HG02759 (cell line): ENCODE measurements around the gene FER1L5.

Experiments
- ATAC-seq: cut with Tn5 transposase; IDR thresholded peaks from one replicate; pipeline ENCODE4 v1.9.1; 2021; ENCODE audit warnings: mild to moderate bottlenecking, moderate library complexity; ENCODE audit not compliant: unreplicated experiment

FER1L5 gene

DNA sequence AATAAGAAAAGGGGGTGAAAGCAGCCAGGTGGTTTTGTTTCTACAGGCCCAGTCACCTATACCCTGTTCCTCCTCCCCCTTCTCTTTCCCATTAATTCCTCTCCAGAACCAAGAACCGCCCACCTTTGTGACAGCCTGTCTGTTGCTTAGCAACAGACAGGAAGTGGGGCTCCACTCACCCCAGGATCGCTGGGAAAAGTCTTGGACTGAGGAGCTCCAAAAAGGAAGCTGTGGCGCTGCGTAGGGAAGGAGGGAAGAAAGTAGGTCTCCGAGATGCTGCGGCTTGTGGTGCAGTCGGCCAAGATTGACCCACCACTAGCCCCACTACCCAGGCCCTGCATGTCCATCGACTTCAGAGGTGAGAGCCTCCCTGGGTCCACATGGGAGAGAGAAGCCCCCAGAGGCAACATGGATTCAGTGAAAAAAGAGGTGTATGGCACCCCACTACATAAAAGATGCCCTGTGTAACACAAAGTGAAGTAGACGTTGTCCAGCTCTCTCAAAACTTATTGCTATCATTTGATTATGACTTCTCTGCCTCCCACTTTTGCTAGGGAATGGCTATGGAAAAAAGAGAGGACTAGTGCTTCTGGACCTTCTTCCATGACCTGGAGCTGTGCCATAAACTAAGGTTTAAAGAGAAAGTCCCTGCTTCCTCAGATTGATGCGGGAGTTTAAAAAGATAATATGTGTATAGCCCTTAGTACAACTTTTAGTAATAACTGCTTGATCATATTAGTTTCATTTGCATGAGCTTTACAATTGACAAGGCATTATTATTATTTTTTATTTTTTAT lies at the start of gene FER1L5:
Gene FER1L5 (plus strand): TSS at position 201 of the 797 bp plus-strand sequence. CDS start 73 bp downstream, at position 274.
- ATAC-seq, result no peak

DNA sequence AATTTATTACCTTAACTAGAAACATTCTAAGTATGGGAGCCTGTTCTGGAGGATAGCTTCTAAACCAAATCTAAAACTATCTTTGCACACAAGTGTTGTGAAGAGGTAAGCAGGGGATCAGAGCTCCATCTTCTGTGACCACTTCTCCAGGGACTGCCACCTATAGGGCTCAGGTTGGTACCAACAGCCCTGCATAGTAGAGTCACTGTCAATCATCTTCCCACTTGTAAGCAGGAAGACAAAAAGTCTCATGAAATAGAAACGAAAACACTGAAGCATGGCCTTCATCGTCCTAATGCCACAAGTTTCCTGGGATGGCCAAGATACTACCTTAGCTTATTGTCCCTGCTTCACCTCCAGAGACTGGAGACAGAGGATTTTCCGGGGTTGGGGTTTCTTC lies 48.3 kb upstream of the FER1L5 start:
- no peak for ATAC-seq

DNA sequence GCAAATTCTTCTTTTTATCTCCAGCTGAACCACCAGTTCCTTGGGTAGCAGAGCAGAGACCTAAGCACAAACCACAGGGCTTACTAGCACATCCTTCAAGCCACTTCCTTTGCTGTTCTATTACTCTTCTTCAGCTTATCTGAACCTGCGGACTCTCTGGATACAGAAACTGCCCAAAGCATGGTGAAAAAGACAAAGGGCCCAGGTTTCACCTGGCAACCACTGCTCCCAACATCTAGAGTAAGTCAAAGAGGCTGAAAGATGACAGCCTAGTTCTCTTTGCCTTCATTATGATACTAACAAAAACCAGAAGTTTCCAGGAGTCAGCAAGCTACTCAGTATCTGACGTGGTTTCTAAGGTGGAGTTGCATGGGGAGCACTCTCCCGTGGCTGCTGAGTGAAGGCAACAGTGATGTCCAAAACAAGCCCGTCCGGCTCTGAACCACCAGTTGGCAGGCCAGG lies 47.8 kb upstream of the FER1L5 start:
- no peak for ATAC-seq

DNA sequence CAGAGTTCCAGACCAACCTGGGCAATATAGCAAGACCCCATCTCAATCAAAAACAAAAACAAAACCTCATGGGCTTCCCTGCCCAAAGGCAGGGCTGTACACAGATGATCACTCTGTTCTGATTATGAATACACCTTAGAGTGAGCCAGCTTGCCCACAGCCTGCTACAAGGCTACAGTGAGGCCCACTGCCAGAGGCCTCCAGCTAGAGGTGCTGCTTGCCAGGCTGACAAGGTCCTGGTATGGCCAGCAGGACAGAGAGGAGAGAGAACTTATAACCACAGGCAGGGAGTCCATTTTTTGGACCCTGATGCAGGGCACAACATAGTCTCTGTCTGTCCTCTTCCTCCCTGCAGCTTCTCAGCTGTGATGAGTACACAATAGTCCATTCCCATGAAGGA lies 46.0 kb upstream of the FER1L5 start:
- ATAC-seq, result no peak

DNA sequence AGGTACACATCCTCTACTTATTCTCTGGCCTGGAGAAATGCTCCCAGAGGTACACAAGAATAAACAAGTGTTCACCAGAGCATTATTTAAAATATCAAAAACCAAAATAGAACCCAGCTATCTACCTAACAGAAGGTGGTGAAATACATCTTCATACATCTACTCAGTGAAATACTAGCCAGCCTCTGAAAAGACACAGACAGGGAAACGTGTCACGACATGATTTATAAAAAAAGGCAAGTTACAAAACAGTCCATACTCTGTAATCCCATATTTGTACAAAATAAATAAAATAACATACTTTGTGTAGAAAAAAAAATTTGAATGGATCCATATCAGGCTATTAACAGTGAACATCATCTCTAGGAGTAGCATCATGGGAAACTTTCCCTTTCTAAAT lies 42.6 kb upstream of the FER1L5 start:
- ATAC-seq, result no peak

DNA sequence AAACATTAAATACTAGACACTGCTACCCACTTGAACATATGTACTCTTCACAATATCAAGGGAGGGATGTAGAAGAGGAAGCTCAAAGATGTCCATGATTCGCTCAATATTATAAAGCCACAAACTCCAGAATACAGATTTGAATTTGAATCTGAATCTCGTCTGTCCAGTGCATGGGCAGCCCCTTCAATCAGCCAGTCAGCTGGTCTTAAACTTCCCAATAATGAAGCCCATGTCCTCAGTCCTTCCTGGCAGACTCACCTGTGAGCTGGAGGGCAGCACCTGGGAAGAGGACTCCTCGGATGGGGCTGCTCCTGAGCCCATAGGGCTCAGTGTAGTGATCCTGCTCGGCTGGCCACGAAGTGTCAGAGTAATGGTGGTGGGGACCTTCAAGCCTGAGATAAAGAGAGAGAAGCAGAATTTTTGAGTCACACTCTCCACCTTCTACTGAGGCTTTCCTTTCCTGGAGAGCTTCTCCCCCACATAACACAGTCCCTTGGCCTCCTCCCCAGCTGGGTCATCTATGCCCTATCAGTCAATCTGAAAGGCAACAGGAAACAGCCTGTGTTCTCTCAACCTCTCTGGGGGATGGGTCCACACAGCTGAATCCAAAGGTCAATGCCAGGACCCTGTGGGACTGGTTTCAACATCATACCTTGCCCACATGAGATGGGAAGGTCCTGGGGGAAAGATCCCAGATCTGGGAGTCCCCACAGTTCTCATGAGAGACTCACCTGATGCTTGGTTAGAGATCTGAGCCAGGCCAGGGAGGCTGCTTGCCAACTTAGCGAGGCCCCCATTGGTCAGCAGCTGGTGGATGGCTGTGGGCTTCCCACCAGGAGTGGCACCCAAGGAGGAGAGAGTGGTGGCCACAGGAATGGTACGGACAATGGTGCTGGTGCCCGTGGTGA lies 40.9 kb upstream of the FER1L5 start:
- no peak for ATAC-seq

DNA sequence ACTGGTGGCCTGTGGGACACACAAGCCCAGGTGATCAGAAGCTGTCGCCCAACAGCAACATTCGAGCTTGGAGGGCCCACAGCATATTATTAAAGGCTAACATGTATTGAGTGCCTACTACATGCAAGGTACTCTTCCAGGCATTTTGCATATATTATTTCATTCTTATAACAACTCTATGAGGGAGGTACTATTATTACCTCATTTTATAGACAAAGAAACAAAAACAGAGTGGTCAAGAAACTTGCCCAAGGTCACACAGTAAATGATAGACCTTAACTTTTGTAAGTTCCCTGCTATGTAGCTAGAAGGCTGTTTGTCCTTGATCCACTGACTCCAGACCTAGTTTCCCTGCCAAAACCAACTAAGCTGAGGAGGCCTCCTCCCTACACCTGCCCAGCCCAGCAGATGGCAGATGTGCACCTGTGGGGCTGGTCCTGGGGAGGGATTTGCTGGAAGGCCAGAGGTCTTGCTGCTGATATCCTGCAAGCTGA lies 40.2 kb upstream of the FER1L5 start:
- no peak for ATAC-seq

DNA sequence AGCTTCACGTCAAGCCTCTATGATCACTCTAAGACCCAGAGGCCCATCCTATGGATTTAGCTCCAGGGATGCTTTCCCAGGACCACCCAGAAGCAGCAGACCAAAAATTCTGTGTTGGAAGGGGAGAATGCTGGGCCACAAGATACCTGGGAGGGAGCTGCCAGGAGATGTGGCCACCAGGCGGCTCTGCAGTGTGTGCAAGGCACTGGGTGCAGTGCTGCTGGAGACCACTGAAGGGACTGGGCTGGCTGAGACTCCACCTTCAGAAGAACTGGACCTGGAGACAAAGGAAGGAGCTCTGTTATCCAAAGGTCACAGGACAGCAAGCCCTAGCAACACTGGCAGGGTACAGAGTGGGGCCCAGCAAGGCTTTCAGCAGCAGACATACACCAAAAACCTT lies 38.5 kb upstream of the FER1L5 start:
- no peak for ATAC-seq

DNA sequence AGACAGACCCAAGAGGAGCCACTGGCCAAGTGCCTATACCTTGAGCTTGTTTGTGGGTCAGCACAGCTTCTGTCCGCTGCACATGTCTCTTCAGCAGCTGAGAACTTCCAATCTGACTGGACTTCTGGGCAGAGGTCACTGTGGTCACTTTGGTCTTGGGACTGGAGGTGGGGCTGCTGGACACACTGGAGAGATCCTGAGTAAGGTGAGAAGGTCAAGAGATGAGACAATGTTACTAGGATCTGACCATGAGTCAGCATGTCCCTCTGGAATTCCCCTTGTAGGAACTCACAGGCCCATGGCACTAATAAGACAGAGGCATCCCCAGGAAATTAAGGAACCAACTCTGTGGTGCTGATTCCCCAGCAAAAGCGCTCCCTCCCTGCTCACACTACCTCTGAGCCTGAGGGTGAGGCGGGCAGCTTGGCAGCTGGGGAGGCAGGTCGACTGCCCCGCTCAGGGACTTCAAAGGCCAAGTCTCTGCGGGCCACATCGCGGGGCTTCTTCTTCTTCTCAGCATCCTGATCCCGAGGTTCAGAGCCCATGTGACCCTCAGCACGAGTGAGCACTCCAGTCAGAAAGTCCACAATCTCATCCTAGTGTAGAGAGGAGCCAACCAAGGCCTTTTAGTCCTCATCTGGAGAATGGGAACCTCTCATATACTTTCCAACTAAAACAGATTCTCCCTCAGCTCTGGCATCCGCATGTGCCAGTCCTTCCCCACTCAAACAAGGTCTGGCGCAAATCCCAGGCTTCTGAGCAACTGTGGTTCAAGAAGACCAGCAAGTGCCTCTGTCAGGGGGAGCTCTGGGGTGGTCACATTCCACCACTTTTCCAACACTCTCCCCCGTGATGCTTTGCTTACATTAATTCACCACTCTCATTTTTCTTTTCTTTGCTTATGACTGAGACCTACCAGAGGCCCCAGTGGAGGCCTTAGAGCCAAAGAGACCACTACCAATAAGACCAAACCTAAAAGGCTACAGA lies 33.8 kb upstream of the FER1L5 start:
- no peak for ATAC-seq

DNA sequence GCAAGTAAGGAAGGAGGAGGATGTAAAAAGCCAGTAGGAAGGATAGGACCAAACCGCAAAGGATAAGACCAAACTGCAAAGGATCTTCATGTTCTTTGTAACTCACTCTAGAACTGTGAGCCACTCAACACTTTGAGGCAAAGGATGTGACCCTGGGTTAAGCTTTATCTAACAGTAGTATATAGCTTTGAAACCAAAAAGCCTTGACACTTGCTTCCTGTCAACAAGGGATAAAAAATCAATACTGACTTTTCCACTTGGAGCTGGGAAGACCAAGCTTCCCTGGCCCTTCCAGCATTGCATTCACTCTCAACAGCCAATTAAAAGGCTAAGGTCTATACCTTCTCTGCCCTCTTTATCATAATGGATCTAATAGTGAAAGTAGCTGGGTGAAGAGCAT lies 26.4 kb upstream of the FER1L5 start:
- ATAC-seq, result no peak

DNA sequence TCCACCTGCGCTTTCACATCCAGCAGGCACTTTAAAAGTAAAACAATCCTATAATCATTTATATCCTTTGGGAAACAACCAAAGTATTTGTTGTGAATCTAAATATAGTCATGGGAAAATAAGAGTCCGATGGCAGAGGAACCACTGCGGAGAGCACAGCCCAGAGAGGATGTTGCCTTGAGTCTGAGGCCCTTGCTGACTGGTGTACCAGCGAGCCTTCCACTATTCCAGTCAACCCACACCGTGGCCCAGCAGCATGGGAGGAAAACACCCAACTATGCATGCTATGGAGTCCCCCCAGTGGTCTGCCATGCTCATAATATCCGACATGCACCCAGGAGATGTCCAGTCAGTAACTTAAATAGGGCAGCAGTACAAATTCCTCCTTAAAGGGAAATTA lies 26.0 kb upstream of the FER1L5 start:
- ATAC-seq, result no peak

DNA sequence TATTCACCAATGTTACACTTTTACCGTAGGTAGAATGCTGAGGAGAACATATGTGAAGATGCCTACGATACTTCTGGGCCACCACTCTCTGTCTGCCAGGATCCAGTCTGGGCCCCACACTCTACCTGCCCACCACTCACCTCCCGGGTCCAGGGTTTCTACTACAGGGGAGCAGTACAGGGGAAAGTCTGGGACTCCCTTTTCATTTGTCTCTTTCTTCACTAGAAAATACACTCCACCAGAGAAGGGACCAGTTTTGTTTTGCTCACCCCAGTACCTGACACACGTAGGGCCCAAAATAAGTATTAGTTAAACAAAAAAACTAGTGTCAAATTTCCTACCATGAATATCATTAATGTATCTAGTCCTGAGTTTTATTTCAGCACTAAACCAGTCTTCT lies 25.6 kb upstream of the FER1L5 start:
- ATAC-seq, result no peak

DNA sequence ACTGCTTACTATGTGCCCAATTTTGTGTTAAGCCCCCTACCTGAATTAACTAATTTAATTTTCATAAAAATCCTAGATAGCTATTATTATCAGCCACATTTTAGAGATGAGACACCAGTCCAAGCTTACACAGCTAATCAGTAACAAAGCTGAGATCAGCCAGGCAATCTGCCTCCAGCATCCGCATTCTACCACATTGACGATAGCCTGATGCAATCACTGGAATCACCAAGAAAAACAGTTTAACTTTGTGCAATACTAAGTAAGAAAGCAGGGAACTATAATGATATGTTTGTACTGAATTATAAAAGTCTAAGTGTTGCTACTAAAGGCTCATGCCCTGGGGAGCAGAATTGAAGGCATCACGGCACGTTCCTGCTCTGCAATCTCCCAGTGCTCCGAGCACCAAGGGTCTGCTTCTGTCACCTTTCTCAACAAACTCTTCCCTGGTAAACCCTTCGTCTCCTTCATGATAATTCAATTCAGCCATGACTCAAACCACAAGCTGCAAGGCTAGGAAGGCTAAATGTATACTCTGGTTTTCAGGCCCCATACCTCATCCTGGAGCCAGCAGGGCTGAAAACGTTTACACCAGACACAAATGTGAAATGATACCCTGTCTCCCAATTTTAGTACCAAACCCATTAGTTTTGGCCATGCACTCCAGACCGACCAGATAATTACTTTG lies 23.8 kb upstream of the FER1L5 start:
- ATAC-seq, result no peak

DNA sequence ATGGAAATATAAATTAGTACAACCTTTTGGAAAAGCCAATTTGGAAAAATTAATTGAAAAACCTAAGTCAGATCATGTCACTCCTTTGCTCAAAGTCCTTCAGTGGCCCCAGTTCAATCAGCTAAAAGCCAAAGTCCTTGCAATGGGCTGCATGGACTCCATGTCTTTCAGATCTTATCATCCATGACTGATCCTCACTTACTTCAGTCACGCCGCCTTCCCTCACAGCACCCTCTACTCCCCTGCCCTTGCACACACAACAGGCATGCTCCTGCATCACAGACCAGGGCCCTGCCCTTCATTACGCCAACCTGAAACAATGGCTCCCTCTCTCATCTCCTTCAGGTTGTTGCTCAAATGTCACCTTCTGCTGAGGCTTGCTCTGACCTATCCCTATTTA lies 20.0 kb upstream of the FER1L5 start:
- no peak for ATAC-seq

DNA sequence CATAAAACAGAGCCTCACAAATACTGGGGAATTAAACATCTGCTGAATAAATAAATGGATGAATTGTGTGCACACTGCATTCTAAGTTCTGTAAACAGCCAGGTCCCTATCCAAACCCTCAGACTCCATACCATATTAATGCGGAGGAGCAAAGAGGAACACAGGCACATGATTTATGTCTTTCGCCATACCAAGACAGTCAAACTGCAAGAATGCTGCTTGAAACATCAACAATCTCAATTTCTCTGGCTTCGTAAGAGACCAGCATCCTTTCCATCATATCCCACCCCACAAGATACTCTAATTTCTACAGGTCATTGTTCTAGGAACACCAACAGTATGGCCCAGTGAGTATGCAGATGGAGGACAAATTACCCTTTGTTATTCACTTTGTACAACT lies 19.4 kb upstream of the FER1L5 start:
- ATAC-seq, result no peak

DNA sequence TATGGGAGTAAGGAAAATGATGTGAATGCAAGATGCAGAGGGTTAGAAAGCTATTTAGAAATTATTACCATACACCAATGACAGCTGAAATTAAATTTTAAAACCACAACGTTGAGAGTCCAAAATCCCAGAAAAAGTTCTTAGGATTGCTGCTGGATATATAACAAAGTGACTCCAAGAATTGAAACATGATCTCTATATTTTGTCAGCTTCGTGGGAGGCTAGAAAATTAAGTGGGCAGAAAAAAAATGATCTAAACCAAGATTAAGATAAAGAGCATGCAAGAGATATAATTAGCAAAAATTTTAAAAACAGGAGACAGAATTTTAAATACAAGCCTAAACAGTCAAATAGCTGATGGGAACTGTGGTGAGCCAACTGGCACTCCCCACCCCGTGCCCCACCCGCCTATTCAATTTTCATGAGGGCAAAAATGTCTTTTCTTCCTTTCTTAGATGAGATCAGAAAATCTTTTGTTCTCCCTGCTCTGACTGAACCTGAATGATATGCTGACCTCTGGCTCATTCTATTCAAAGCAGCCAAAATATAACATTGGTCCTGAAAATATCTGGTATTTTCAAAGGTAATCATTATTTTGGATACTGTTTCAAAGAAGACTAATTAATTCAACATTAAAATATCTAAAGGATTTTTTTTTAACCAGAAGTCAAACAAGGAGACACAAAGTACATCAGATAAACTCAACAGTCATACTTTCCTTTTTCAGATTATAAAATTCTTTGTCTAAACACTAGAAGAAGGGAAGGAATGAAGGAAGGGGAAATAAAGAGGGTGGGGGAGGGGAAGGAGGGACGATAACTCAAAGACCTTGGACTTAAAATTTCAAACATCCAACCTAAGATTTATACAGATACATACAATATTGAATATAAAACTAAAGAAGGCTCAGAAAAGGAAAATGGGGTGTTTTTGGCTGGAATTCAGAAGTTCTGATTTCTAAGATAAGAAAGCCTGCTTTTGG lies 16.7 kb upstream of the FER1L5 start:
- no peak for ATAC-seq

DNA sequence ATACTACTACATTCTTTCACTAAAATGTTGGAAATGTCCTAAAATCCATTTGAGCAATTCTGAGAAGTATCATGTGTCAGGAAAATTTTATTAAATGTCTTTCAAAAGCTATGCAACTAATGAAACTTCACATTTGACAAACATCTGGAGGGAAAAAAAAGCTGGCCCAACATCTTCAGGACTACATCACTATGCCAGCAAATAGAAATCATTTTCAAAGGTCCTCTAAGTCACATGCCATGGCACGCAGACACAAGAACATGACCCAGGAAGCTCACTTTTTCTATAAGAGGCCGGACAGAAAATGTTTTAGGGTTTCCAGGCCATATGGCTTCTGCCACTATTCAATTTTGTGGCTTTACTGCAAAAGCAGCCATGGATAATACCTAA lies 16.0 kb upstream of the FER1L5 start:
- ATAC-seq, result no peak

DNA sequence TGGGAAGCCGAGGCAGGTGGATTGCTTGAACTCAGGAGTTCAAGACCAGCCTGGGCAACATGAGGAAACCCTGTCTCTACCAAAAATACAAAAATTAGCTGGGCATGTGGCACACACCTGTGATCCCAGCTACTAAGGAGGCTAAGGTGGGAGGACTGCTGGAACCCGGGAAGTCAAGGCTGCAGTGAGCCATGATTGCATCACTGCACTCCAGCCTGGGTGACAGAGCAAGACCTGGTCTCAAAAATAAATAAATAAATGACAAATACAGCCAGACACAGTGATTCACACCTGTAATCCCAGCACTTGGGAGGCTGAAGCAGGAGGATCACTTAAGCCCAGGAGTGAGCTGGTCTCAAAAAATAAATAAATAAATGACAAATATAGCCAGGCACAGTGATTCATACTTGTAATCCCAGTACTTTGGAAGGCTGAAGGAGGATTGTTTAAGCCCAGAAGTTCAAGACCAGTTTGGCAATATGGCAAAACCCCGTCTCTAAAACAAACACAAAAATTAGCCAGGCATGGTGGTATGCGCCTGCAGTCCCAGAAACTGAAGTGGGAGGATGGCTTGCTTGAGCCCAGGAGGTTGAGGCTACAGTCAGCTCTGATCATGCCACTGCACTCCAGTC lies 10.6 kb upstream of the FER1L5 start:
- ATAC-seq, result no peak
